ENCODE measurements around the gene MSH3.

- no peak for TF ChIP-seq ZFX (IDR thresholded peaks at IDR 0.05)
- TF ChIP-seq, protein P1, sequence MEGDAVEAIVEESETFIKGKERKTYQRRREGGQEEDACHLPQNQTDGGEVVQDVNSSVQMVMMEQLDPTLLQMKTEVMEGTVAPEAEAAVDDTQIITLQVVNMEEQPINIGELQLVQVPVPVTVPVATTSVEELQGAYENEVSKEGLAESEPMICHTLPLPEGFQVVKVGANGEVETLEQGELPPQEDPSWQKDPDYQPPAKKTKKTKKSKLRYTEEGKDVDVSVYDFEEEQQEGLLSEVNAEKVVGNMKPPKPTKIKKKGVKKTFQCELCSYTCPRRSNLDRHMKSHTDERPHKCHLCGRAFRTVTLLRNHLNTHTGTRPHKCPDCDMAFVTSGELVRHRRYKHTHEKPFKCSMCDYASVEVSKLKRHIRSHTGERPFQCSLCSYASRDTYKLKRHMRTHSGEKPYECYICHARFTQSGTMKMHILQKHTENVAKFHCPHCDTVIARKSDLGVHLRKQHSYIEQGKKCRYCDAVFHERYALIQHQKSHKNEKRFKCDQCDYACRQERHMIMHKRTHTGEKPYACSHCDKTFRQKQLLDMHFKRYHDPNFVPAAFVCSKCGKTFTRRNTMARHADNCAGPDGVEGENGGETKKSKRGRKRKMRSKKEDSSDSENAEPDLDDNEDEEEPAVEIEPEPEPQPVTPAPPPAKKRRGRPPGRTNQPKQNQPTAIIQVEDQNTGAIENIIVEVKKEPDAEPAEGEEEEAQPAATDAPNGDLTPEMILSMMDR (conservative IDR thresholded peaks at IDR 0.05): no peak
Observed at GRCh38 chr5:80646926-80647325, 7.5 kb upstream of the MSH3 start.
